ENCODE data around the gene TCERG1L.

TCERG1L gene

GRCh38 chr10:131314799-131315198 lies 3.3 kb upstream of the TCERG1L start:
- H3K4me3 ChIP-seq (ENCODE audit: insufficient read depth, low read length, poor library complexity, severe bottlenecking) = no peak overlapping the region
- no peaks in the 10 kb centered on the region for H3K9me2 ChIP-seq (replicated peaks; ENCODE audit: insufficient read depth, low read length)
- H4K20me1 ChIP-seq (ENCODE audit: low read depth, low read length) = no peaks in the 10 kb centered on the region
- no peaks in the 10 kb centered on the region for H3F3A ChIP-seq (ENCODE audit: insufficient read depth)
- H3K27me3 ChIP-seq (ENCODE audit: low read length) = no peaks in the 10 kb centered on the region
- H2AFZ ChIP-seq (ENCODE audit: low read depth, low read length, severe bottlenecking) = no peak overlapping the region
- no peak overlapping the region for H3K4me2 ChIP-seq (ENCODE audit: low read depth, low read length, poor library complexity, severe bottlenecking)
- H3K36me3 ChIP-seq (ENCODE audit: low read length) = no peaks in the 10 kb centered on the region
- no peaks in the 10 kb centered on the region for H3K9me3 ChIP-seq (ENCODE audit: insufficient read depth, low read length)
- H3K27ac ChIP-seq (ENCODE audit: low read depth, low read length) = no peak overlapping the region
- H3K79me2 ChIP-seq (ENCODE audit: insufficient read depth, low read length) = no peaks in the 10 kb centered on the region
- no peak overlapping the region for H3K9ac ChIP-seq (ENCODE audit: low read length)
- TF ChIP-seq EZH2phosphoT487 (conservative IDR thresholded peaks at IDR 0.05; ENCODE audit: low read length) (no peak), CTCF (IDR thresholded peaks at IDR 0.05; ENCODE audit: insufficient read depth, low read length, poor library complexity, severe bottlenecking) (no peak)

GRCh38 chr10:131314148-131314547 lies 2.6 kb upstream of the TCERG1L start:
- Histone ChIP-seq H3F3A (ENCODE audit: insufficient read depth) (no peaks in the 10 kb centered on the region), H3K4me2 (ENCODE audit: low read depth, low read length, poor library complexity, severe bottlenecking) (no peak overlapping the region), H3K9me3 (ENCODE audit: insufficient read depth, low read length) (no peaks in the 10 kb centered on the region), H3K27ac (ENCODE audit: low read depth, low read length) (no peak overlapping the region), H2AFZ (ENCODE audit: low read depth, low read length, severe bottlenecking) (no peak overlapping the region), H3K9me2 (replicated peaks; ENCODE audit: insufficient read depth, low read length) (no peaks in the 10 kb centered on the region), H3K36me3 (ENCODE audit: low read length) (no peaks in the 10 kb centered on the region), H3K9ac (ENCODE audit: low read length) (no peak overlapping the region), H3K27me3 (ENCODE audit: low read length) (no peaks in the 10 kb centered on the region), H3K79me2 (ENCODE audit: insufficient read depth, low read length) (no peaks in the 10 kb centered on the region), H3K4me3 (ENCODE audit: insufficient read depth, low read length, poor library complexity, severe bottlenecking) (no peak overlapping the region), H4K20me1 (ENCODE audit: low read depth, low read length) (no peaks in the 10 kb centered on the region)
- TF ChIP-seq CTCF (IDR thresholded peaks at IDR 0.05; ENCODE audit: insufficient read depth, low read length, poor library complexity, severe bottlenecking) = no peak

GRCh38 chr10:131313377-131313776 lies 1.9 kb upstream of the TCERG1L start:
- TF ChIP-seq EZH2phosphoT487 (conservative IDR thresholded peaks at IDR 0.05; ENCODE audit: low read length) (no peak), CTCF (IDR thresholded peaks at IDR 0.05; ENCODE audit: insufficient read depth, low read length, poor library complexity, severe bottlenecking) (no peak)
- H3K4me3 ChIP-seq (ENCODE audit: insufficient read depth, low read length, poor library complexity, severe bottlenecking) = no peak overlapping the region
- H3K27ac ChIP-seq (ENCODE audit: low read depth, low read length) = no peak overlapping the region
- H3K79me2 ChIP-seq (ENCODE audit: insufficient read depth, low read length) = no peaks in the 10 kb centered on the region
- H3K27me3 ChIP-seq (ENCODE audit: low read length) = no peaks in the 10 kb centered on the region
- H4K20me1 ChIP-seq (ENCODE audit: low read depth, low read length) = no peaks in the 10 kb centered on the region
- no peaks in the 10 kb centered on the region for H3K9me3 ChIP-seq (ENCODE audit: insufficient read depth, low read length)
- H3K9ac ChIP-seq (ENCODE audit: low read length) = no peak overlapping the region
- no peaks in the 10 kb centered on the region for H3K9me2 ChIP-seq (replicated peaks; ENCODE audit: insufficient read depth, low read length)
- no peak overlapping the region for H2AFZ ChIP-seq (ENCODE audit: low read depth, low read length, severe bottlenecking)
- H3K36me3 ChIP-seq (ENCODE audit: low read length) = no peaks in the 10 kb centered on the region
- no peak overlapping the region for H3K4me2 ChIP-seq (ENCODE audit: low read depth, low read length, poor library complexity, severe bottlenecking)
- no peaks in the 10 kb centered on the region for H3F3A ChIP-seq (ENCODE audit: insufficient read depth)

GRCh38 chr10:131312478-131312836 lies 936 bp upstream of the TCERG1L start:
- no peak overlapping the region for H3K4me2 ChIP-seq (ENCODE audit: low read depth, low read length, poor library complexity, severe bottlenecking)
- H2AFZ ChIP-seq (ENCODE audit: low read depth, low read length, severe bottlenecking) = no peak overlapping the region
- H3K27me3 ChIP-seq (ENCODE audit: low read length) = no peaks in the 10 kb centered on the region
- TF ChIP-seq CTCF (IDR thresholded peaks at IDR 0.05; ENCODE audit: insufficient read depth, low read length, poor library complexity, severe bottlenecking) (no peak), EZH2phosphoT487 (conservative IDR thresholded peaks at IDR 0.05; ENCODE audit: low read length) (no peak)
- H3F3A ChIP-seq (ENCODE audit: insufficient read depth) = no peaks in the 10 kb centered on the region
- H3K9me2 ChIP-seq (replicated peaks; ENCODE audit: insufficient read depth, low read length) = no peaks in the 10 kb centered on the region
- H3K27ac ChIP-seq (ENCODE audit: low read depth, low read length) = no peak overlapping the region
- H3K4me3 ChIP-seq (ENCODE audit: insufficient read depth, low read length, poor library complexity, severe bottlenecking) = no peak overlapping the region
- no peaks in the 10 kb centered on the region for H4K20me1 ChIP-seq (ENCODE audit: low read depth, low read length)
- H3K79me2 ChIP-seq (ENCODE audit: insufficient read depth, low read length) = no peaks in the 10 kb centered on the region
- H3K9ac ChIP-seq (ENCODE audit: low read length) = no peak overlapping the region
- H3K36me3 ChIP-seq (ENCODE audit: low read length) = no peaks in the 10 kb centered on the region
- no peaks in the 10 kb centered on the region for H3K9me3 ChIP-seq (ENCODE audit: insufficient read depth, low read length)

Measured in SU-DHL-6 (cell line).